KOPT-K1 (cell line): ENCODE measurements around the gene TSPAN32.
"Not testable (repeated sequence)": the region's sequence is repeated elsewhere in the genome, so short reads cannot be mapped to it uniquely, and the experiment has no call there.

Source experiments
- H3K27ac ChIP-seq: fragments of 200-600 bp; sonication (generic); 2 replicates; pipeline ENCODE4 v1.5.1; 2016; ENCODE audit warnings: antibody characterized with exemption, mild to moderate bottlenecking, low read depth, low read length; ENCODE audit not compliant: poor library complexity, severe bottlenecking
- H3K36me3 ChIP-seq: fragments of 200-600 bp; sonication (generic); 2 replicates; pipeline ENCODE4 v1.5.1; 2017; ENCODE audit warnings: antibody characterized with exemption, mild to moderate bottlenecking, low read length, moderate library complexity; ENCODE audit not compliant: insufficient read depth
- H3K9me3 ChIP-seq: fragments of 200-600 bp; sonication (generic); 2 replicates; pipeline ENCODE4 v1.5.1; 2017; ENCODE audit warnings: antibody characterized with exemption, low read length, mild to moderate bottlenecking; ENCODE audit not compliant: insufficient read depth, poor library complexity, severe bottlenecking

TSPAN32 gene

DNA sequence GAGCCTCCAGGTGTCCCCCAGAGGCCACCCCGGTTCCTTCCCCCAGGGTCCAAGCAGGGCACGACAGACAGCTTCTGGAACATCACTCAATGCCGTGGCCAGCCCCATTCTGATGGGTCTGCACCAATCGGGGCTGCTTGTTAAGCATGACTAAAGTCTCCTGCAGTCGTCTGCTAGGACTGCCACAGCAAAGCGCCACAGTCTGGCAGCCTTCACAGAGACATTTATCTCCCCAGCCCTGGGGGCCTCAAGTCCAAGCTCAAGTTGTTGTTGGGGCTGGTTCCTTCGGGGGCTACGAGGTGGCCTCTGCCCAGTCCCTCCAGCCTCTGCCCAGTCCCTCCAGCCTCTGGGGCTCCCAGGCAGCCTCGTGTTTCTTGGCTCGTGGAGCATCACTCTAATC, 61.3 kb downstream of the TSPAN32 start:
- Histone ChIP-seq H3K9me3 (no peaks in the 10 kb centered on the region), H3K36me3 (no peaks in the 10 kb centered on the region), H3K27ac (no peak overlapping the region)

DNA sequence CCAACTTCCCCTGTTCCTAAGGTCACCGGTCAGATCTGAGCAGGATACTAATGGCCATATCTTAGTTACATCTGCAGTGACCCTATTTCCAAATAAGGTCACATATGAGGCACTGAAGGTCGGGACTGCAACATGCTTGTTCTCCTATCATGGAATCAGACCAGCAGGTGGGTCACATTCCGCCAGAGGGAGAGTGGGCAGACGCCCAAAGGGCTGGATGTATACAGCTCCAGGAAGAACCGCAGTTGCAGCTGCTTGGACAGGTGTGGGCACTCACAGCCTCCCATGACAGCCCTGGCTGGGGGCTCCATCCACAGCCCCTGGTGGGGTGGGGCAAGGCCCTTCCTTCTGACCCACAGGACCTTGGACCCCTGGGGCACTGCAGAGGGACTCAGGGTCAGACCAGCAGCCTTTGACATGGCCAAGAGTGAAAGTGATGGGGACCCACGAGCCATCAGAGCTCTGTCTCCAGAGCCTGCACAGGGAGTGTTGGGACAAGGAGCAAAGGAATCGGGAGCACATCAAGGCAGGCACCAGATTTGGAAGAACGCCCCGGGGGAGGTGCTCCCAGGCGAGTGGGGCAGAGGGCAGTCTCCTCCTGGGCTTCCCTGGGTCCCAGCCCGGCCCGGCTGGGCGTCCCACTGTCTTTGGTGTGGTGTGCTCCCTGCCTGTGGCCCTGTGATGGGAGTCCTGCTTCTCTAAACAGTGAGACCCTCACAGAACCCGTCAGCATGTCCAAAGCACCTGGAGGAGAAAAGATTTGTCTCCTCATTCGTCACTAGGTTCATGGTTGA, 62.0 kb downstream of the TSPAN32 start:
- Histone ChIP-seq H3K27ac (no peak overlapping the region), H3K9me3 (no peaks in the 10 kb centered on the region), H3K36me3 (no peaks in the 10 kb centered on the region)

DNA sequence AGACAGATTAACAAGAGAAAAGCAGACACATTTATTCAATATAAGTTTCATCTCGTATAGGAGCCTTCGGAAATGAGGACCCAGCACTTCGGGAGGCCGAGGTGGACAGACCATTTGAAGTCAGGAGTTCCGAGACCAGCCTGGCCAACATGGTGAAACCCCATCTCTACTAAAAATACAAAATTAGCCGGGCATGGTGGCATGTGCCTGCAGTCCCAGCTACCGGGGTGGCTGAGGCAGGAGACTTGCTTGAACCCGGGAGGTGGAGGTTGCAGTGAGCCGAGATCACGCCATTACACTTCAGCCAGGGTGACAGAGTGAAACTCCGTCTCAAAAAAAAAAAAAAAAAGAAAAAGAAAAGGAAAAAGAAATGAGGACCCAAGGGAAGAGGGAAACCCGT, 62.6 kb downstream of the TSPAN32 start:
- not testable (repeated sequence) for H3K9me3 ChIP-seq, H3K36me3 ChIP-seq, H3K27ac ChIP-seq

DNA sequence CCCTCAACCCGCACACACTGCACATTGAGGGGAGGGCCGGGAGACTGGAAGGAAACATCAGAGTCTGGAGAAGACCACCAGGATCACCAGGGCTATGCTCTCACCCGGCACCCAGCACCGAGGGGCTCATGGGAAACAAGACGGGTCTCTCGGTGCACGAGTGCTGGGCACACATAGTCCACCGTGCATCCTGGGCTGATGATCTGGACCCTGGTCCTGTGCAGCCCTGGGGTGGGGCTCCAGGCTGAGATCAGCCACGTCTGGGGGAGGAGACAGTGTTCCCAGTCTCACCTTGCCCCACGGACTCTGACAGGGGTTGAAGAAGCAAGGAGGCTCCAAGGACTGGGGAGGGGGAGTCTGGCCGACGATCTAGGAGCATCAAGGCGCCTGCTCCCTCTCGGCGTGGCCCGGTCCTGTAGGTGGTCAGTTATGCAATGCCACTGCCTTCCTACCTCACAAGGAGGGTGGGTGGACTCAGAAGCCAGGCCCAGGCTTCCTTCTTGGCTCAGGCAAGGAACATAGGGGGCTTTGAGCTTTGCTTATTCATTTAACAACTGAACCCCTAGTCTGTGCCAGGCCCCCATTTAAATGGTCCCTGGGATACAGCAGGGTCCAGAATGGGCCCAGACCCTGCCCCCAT, 63.9 kb downstream of the TSPAN32 start:
- no peaks in the 10 kb centered on the region for H3K9me3 ChIP-seq
- no peaks in the 10 kb centered on the region for H3K36me3 ChIP-seq
- H3K27ac ChIP-seq, result no peak overlapping the region

DNA sequence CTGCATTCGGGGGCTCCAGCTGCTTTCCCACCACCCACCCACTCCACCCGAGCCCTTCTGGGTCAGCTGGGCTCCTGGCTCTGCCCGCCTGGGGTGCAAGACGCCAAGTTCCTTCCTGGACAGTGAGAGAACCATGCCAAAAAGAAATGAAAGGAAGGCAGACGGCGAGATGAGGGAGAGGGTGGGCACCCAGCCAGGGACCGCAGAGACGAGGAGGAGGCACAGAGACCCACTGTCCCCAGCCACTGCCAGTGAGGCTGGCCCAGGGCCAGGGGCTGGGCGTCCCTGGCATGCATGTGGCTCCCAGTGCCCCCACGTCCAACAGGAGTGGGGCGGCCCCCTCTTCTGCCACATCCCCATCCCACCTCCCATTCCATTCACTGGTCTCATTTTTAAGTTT, 64.5 kb downstream of the TSPAN32 start:
- Histone ChIP-seq H3K27ac (no peak overlapping the region), H3K36me3 (no peaks in the 10 kb centered on the region), H3K9me3 (no peaks in the 10 kb centered on the region)

DNA sequence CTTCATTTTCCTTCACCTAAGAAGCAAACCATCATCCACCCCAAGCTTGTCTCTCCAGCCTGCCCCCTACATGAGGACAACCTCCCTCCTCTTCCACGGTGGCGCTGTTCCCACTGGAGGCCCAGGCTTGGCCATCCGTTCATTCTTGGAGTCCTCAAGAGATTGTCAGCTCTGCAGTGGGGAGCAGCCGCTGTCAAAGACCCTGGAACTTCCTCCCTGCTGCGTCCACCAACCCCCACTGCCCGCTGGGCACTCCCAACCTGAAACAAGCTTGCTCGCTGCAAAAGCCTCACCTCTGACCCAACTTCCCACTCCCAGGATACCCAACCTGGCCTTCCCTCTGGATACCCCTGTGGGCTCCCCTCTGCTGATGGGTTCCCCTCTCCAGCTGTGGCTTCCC, 64.9 kb downstream of the TSPAN32 start:
- H3K36me3 ChIP-seq, result no peaks in the 10 kb centered on the region
- H3K9me3 ChIP-seq, result no peaks in the 10 kb centered on the region
- no peak overlapping the region for H3K27ac ChIP-seq

DNA sequence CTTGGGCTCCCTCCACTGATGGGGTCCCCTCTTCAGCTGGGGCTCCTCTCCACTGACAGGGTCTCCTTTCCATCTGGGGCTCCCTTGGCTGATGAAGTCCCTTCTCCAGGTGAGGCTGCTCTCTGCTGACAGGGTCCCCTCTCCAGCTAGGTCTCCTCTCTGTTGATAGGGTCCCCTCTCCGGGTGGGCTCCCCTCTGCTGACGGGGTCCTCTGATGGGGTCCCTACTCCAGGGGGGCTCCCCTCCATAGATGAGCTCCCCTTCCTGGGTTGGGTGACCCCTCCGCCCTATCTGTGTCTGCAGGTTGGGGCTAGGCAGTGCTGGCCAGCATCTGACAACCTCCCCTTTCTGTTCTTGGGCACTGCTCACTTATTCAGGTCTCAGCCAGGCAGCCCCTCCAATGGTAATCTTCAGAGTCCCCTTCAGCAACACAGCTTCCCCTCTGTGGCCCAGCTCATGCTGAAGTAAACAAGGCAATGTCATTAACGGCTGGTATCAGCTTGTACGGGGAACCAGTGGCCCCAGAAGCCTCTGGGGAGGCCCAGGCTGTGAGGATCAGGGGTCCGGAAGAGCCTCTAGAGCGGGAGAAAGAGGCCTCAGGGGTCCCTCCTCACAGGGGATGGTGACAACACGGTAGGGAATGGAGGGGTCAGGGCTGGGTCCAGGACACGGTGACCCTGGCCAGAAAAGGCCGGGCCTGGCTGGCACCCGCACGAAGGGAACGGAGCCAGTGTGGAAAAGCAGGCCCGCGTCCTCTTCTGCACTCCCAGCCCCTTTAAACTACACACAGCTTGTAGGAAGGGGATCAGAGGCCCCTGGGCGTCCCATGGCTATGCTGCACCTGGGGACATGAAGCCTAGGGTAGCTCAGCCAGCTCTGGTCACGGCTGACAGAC, 65.7 kb downstream of the TSPAN32 start:
- no peak overlapping the region for H3K27ac ChIP-seq
- H3K9me3 ChIP-seq, result no peaks in the 10 kb centered on the region
- H3K36me3 ChIP-seq, result no peaks in the 10 kb centered on the region
